Prostate gland (tissue), 2 donors: Measurements from ENCODE around the gene MYO1D.

ENCODE experiments used
- CTCF ChIP-seq, 4 experiments: fragments of 200-600 bp in 2 of 4; fragments of 450-650 bp in 2 of 4; sonication (generic) in 2 of 4; IDR thresholded peaks; 1 replicate in 3 of 4; 2 replicates in 1 of 4; pipeline ENCODE4 v1.5.1; 2016 to 2019; ENCODE audit warnings: antibody characterized with exemption in 4 of 4, mild to moderate bottlenecking in 2 of 4, moderate library complexity in 2 of 4
- POLR2A ChIP-seq: fragments of 450-650 bp; IDR thresholded peaks from one replicate; pipeline ENCODE4 v1.6.1; 2016; ENCODE audit warnings: antibody characterized with exemption, mild to moderate bottlenecking
- POLR2AphosphoS5 ChIP-seq: sonication (generic); formaldehyde crosslinking; IDR thresholded peaks from one replicate; pipeline ENCODE4 v1.6.1; 2017; ENCODE audit warnings: antibody characterized with exemption

DNA sequence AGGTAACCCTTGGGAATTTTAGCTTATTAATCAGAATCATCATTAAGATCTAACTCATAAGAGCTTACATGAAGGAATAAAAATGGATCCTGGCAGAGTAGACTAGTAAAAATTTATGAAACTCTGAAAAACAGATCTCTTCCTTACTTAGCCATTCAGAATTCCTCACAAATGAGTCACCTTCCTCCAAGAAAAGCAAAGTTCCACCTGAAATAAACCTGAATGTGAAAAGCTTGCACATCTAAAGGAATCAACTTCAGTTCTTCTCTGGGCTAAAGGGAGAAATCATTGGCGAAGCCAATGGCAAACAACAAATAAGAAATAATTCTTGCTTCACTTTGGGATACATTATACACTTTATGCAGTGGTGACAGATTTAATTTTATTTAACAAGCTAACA lies 22.7 kb downstream of the MYO1D start:
- TF ChIP-seq CTCF (IDR thresholded peaks at IDR 0.05) = no peak
- no peak for TF ChIP-seq POLR2AphosphoS5
- TF ChIP-seq POLR2A = no peak
